HepG2 (cell line): ENCODE measurements around the gene P3H3. TPM values are rescaled to one million over a fixed set of nuclear protein-coding genes. Genes with fewer than 3 reads are reported as not detected.
A peak's percentile ranks its signal among the peaks of the same experiment; 100 is the strongest.

Experiments used
- CENPBD1 ChIP-seq: sonication (generic); formaldehyde crosslinking; IDR thresholded peaks from 2 replicates; pipeline ENCODE4 v1.8.0; 2022; ENCODE audit warnings: missing genetic modification reagents, low read depth, mild to moderate bottlenecking, borderline replicate concordance
- CHD4 ChIP-seq: fragments of 200-600 bp; sonication (generic); IDR thresholded peaks from 2 replicates; pipeline ENCODE4 v1.7.0; 2017; ENCODE audit warnings: mild to moderate bottlenecking, low read length, borderline replicate concordance
- GMEB1 ChIP-seq: sonication (generic); formaldehyde crosslinking; IDR thresholded peaks from 2 replicates; pipeline ENCODE4 v1.5.1; 2020; ENCODE audit warnings: missing genetic modification reagents, mild to moderate bottlenecking, borderline replicate concordance
- KIAA2018 ChIP-seq: sonication (generic); formaldehyde crosslinking; IDR thresholded peaks from 2 replicates; pipeline ENCODE4 v1.5.0; 2020; ENCODE audit warnings: mild to moderate bottlenecking, missing genetic modification reagents, borderline replicate concordance
- POLR2A ChIP-seq, 2 experiments: IDR thresholded peaks; 2 replicates each; pipeline ENCODE4 v1.6.1; 2011; ENCODE audit warnings: low read depth in 2 of 2, low read length in 2 of 2, mild to moderate bottlenecking in 1 of 2, moderate library complexity in 1 of 2; ENCODE audit not compliant: insufficient read depth in 1 of 2
- ZNF30 ChIP-seq: sonication (generic); formaldehyde crosslinking; IDR thresholded peaks from 2 replicates; pipeline ENCODE4 v1.5.0; 2020; ENCODE audit warnings: mild to moderate bottlenecking, missing genetic modification reagents
- ZNF646 ChIP-seq: sonication (generic); formaldehyde crosslinking; IDR thresholded peaks from 2 replicates; pipeline ENCODE4 v1.9.0; 2021; ENCODE audit warnings: mild to moderate bottlenecking, missing genetic modification reagents
- polyA plus RNA-seq, 8 experiments: library from polyadenylated mRNA; depleted of rRNA in 3 of 8; stranded (reverse) in 7 of 8; unstranded in 1 of 8; fragments of >200 nt; fragmentation: Illumina TruSeq in 4 of 8; extraction: Trizol in 4 of 8; gene quantifications; 2 replicates each; pipeline versions ENCODE4 v1.2.1 to v1.2.3, GENCODE V29; 2011 to 2016; ENCODE audit warnings: low read depth in 4 of 8, missing spikeins in 1 of 8, mixed read lengths in 1 of 8; ENCODE audit not compliant: insufficient read depth in 1 of 8
- total RNA-seq, 5 experiments: library from RNA; depleted of rRNA; stranded (reverse); fragments of >200 nt; fragmentation: Illumina TruSeq; extraction: Trizol; gene quantifications; 2 replicates each; pipeline ENCODE4 v1.2.3, GENCODE V29; 2016; ENCODE audit warnings: low read depth in 1 of 5

The P3H3 gene
- total and polyA plus RNA-seq, 2 of the 13 experiments (the other 11 are each of a cell fraction or from before 2014, with no cell fraction given), result 20.1 to 20.5 TPM

- TF ChIP-seq POLR2A (IDR thresholded peaks at IDR 0.05; ENCODE audit: insufficient read depth in 1 of 2, low read depth in 2 of 2, low read length in 2 of 2), result peak; percentile 50 to 54; a peak in 2 of 4 replicates
- no peak for TF ChIP-seq KIAA2018
- no peak for TF ChIP-seq CENPBD1 (CRISPR knock-in tag)
- TF ChIP-seq ZNF30 (CRISPR knock-in tag), result no peak
- TF ChIP-seq GMEB1, result no peak
- no peak for TF ChIP-seq CHD4
- TF ChIP-seq ZNF646, result peak; percentile 67; the same call in 1 of the 2 replicates
Observed at GRCh38 chr12:6817662-6818157, 10.5 kb upstream of the P3H3 start (continued).
